Large intestine (tissue), 3 donors: ENCODE results near the gene LCN12. TPM values are rescaled to one million over a fixed set of nuclear protein-coding genes. Genes with fewer than 3 reads are reported as not detected.

ENCODE experiments used
- DNase-seq, 2 donors: peaks; one replicate each; pipeline versions ENCODE4 v3.0.0 to v3.0.0-alpha.2; 2013
- H3K27ac ChIP-seq: one replicate; pipeline ENCODE4 v1.5.1; 2013; ENCODE audit warnings: low read length
- H3K27me3 ChIP-seq: 2 replicates; pipeline ENCODE4 v1.6.1; 2013; ENCODE audit warnings: low read length; ENCODE audit not compliant: control insufficient read depth, insufficient read depth
- H3K36me3 ChIP-seq: 2 replicates; pipeline ENCODE4 v1.6.1; 2013; ENCODE audit warnings: low read length; ENCODE audit not compliant: control insufficient read depth, insufficient read depth
- H3K4me1 ChIP-seq: one replicate; pipeline ENCODE4 v1.6.1; 2013; ENCODE audit warnings: low read length; ENCODE audit not compliant: control insufficient read depth, insufficient read depth
- H3K4me3 ChIP-seq: one replicate; pipeline ENCODE4 v1.5.1; 2013; ENCODE audit warnings: low read length
- H3K9me3 ChIP-seq: one replicate; pipeline ENCODE4 v1.6.1; 2013; ENCODE audit warnings: mild to moderate bottlenecking, low read depth, low read length, moderate library complexity; ENCODE audit not compliant: control insufficient read depth
- WGBS: methylation state at CpG from one replicate; pipeline ENCODE4 v1.1.5; 2013; ENCODE audit warnings: low lambda C conversion rate; ENCODE audit not compliant: insufficient coverage; 5-methylcytosine and 5-hydroxymethylcytosine counted together
- polyA plus RNA-seq: library from polyadenylated mRNA; unstranded; fragments of 120-200 nt; gene quantifications from one replicate; pipeline ENCODE4 v1.2.1, GENCODE V29; 2013

Gene LCN12
- polyA plus RNA-seq, 1 donor = 121 TPM

- H3K9me3 ChIP-seq = peaks cover 3% of the 10 kb centered on the region
- H3K27me3 ChIP-seq = no peaks in the 10 kb centered on the region
- H3K27ac ChIP-seq = no peak overlapping the region
- H3K36me3 ChIP-seq = peaks cover 51% of the 10 kb centered on the region
- DNase-seq = no peak
- H3K4me1 ChIP-seq = no peaks in the 10 kb centered on the region
- no CpG with 5 or more reads among the region's 13 CpGs for WGBS
- no peak overlapping the region for H3K4me3 ChIP-seq
Measured at GRCh38 chr9:136926749-136927148, 25.3 kb upstream of the LCN12 start.

GRCh38 chr9:136927343-136928271, 24.5 kb upstream of the LCN12 start:
- DNase-seq = no peak
- 100% methylated on average over 1 of the region's 23 CpGs for WGBS
- no peak overlapping the region for H3K4me3 ChIP-seq
- peaks cover 43% of the 10 kb centered on the region for H3K36me3 ChIP-seq
- H3K27ac ChIP-seq = no peak overlapping the region
- no peaks in the 10 kb centered on the region for H3K4me1 ChIP-seq
- no peaks in the 10 kb centered on the region for H3K27me3 ChIP-seq
- H3K9me3 ChIP-seq = peaks cover 3% of the 10 kb centered on the region

GRCh38 chr9:136928591-136928990, 23.5 kb upstream of the LCN12 start:
- WGBS = no CpG with 5 or more reads among the region's 9 CpGs

GRCh38 chr9:136930014-136930413, 22.1 kb upstream of the LCN12 start:
- Histone ChIP-seq H3K9me3 (peaks cover 3% of the 10 kb centered on the region), H3K36me3 (peaks cover 26% of the 10 kb centered on the region), H3K4me3 (no peak overlapping the region), H3K27me3 (no peaks in the 10 kb centered on the region), H3K4me1 (no peaks in the 10 kb centered on the region), H3K27ac (no peak overlapping the region)
- no CpG with 5 or more reads among the region's 4 CpGs for WGBS
- DNase-seq = no peak

More at GRCh38 chr9:136928591-136928990, 23.5 kb upstream of the LCN12 start:
- no peak for DNase-seq
- Histone ChIP-seq H3K36me3 (peaks cover 38% of the 10 kb centered on the region), H3K4me1 (no peaks in the 10 kb centered on the region), H3K9me3 (peaks cover 3% of the 10 kb centered on the region), H3K27me3 (no peaks in the 10 kb centered on the region), H3K4me3 (no peak overlapping the region), H3K27ac (no peak overlapping the region)

GRCh38 chr9:136931611-136932130, 20.4 kb upstream of the LCN12 start:
- H3K27me3 ChIP-seq = no peaks in the 10 kb centered on the region
- WGBS = no CpG with 5 or more reads among the region's 2 CpGs
- peaks cover 9% of the 10 kb centered on the region for H3K36me3 ChIP-seq
- H3K4me3 ChIP-seq = no peak overlapping the region
- peaks cover 3% of the 10 kb centered on the region for H3K9me3 ChIP-seq
- no peak for DNase-seq
- H3K27ac ChIP-seq = no peak overlapping the region
- no peaks in the 10 kb centered on the region for H3K4me1 ChIP-seq

- Histone ChIP-seq H3K27me3 (no peaks in the 10 kb centered on the region), H3K4me3 (no peak overlapping the region), H3K9me3 (peaks cover 8% of the 10 kb centered on the region), H3K4me1 (no peaks in the 10 kb centered on the region), H3K36me3 (peaks cover 6% of the 10 kb centered on the region), H3K27ac (no peak overlapping the region)
- no peak for DNase-seq
- 100% methylated on average over 1 of the region's 3 CpGs for WGBS
Measured at GRCh38 chr9:136934277-136934676, 17.8 kb upstream of the LCN12 start.

- Histone ChIP-seq H3K4me3 (no peak overlapping the region), H3K4me1 (no peaks in the 10 kb centered on the region), H3K27me3 (no peaks in the 10 kb centered on the region), H3K27ac (no peak overlapping the region), H3K36me3 (peaks cover 20% of the 10 kb centered on the region), H3K9me3 (peaks cover 11% of the 10 kb centered on the region)
- no peak for DNase-seq
- WGBS = no CpG with 5 or more reads among the region's 3 CpGs
Measured at GRCh38 chr9:136935651-136936050, 16.4 kb upstream of the LCN12 start.

GRCh38 chr9:136936645-136937170, 15.4 kb upstream of the LCN12 start:
- Histone ChIP-seq H3K4me3 (no peak overlapping the region), H3K27ac (no peak overlapping the region), H3K27me3 (no peaks in the 10 kb centered on the region), H3K36me3 (peaks cover 30% of the 10 kb centered on the region), H3K9me3 (peaks cover 17% of the 10 kb centered on the region), H3K4me1 (no peaks in the 10 kb centered on the region)
- DNase-seq = no peak
- no CpG with 5 or more reads among the region's 8 CpGs for WGBS

GRCh38 chr9:136937186-136938001, 14.7 kb upstream of the LCN12 start:
- Histone ChIP-seq H3K27me3 (no peaks in the 10 kb centered on the region), H3K36me3 (peaks cover 36% of the 10 kb centered on the region), H3K4me3 (no peak overlapping the region), H3K4me1 (no peaks in the 10 kb centered on the region), H3K27ac (no peak overlapping the region), H3K9me3 (peaks cover 24% of the 10 kb centered on the region)
- no CpG with 5 or more reads among the region's 15 CpGs for WGBS
- no peak for DNase-seq

- peaks cover 9% of the 10 kb centered on the region for H3K4me1 ChIP-seq
- no peak overlapping the region for H3K4me3 ChIP-seq
- no CpG with 5 or more reads among the region's 28 CpGs for WGBS
- no peak for DNase-seq
- H3K36me3 ChIP-seq = peaks cover 46% of the 10 kb centered on the region
- H3K27ac ChIP-seq = no peak overlapping the region
- H3K9me3 ChIP-seq = peaks cover 28% of the 10 kb centered on the region
- H3K27me3 ChIP-seq = no peaks in the 10 kb centered on the region
Measured at GRCh38 chr9:136939431-136939995, 12.6 kb upstream of the LCN12 start.
